Measurements from ENCODE around the gene SIRPA.

Gene SIRPA

DNA sequence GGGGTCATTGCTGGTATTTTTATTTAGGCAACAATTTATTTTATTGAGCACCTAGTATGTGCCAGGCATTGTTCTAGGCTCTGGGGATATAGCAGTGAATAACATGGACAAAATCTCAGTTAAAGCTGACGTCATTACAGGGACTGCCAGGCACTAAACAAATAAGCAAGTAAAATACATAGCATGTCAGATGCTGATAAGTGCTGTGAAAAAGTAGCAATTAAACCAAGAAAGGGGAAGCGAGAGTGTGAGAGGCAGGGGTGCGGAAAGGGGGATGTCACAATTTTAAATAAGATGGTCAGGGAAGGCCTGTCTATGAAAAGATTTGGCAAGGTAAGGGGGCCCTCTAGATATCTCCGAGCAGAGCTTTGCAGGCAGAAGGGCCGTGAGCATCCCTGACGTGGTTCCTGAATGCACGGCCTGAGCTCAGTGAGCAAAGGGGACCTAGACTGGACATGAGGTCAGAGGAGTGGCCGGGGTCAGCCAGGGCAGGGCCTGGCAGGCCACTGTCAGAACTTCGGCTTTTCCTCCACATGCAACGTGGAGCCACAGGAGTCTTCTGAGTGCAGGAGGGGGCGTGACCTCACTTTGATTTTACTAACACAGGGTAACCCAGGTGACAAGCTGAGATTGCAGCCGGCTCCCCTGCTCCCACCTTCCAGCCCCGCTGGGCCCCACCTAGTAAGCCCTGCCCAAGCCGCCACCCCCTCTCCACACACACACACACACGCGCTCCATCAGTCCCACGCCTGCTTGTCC lies 24.2 kb upstream of the SIRPA start:
- no peak for DNase-seq

DNA sequence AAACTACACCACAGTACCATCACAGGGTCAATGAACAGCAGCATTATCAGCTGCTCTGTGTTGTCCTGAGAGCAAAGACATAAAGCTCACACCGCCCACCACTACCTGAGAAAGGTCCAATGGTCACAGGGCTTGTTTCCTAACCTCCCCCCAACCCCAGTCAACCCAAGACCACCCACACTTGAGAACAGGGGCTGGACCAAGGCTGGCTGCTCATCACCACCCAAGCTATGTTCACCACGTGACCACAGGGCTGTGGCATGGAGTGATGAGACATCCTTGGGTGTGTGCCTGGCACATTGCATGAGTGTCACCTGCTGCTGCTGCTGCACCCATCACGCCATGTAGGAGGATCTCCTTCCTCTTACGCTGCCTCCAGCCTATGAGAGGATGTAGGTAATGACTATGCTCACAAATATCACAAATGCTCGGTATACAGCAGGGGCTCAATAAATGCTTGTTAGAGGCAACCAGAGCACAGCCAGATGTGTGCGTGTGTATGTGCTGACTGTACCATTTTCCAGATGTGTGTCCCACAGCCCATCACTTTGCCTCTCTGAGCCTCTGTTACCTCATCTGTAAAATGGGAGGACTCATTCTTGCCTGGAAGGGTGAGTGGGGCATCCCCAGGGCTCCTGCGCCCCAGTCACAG lies 23.3 kb upstream of the SIRPA start:
- DNase-seq = no peak

DNA sequence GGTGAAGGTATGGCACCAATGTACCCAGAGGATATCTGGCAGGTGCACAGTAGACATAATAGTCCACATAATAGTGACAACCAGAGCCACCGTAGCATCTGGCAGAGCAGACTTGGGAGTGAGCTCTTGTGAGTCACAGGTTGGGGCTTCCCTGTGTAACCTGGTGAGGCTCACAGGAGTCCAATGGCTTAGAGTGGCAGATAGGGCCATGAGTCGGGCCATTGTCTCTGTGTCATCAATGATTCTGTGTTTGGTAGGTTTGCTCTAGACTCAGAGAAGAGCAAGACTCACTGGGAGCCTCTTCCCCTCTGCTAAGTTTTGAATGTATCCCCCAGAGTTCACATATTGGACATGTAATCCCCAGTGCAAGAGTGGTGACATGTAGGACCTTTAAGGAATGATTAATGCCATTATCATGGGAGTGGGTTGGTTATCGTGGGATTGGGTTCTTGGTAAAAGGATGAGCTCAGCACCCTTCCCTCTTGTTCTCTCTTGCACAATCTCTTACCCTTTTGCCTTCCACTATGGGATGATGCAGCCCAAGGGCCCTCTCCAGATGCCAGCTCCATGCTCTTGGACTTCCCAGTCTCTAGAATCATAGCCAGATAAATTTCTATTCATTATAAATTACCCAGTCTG lies 22.6 kb upstream of the SIRPA start:
- no peak for DNase-seq

GRCh38 chr20:1874450-1875182 lies 20.6 kb upstream of the SIRPA start:
- DNase-seq = no peak

DNA sequence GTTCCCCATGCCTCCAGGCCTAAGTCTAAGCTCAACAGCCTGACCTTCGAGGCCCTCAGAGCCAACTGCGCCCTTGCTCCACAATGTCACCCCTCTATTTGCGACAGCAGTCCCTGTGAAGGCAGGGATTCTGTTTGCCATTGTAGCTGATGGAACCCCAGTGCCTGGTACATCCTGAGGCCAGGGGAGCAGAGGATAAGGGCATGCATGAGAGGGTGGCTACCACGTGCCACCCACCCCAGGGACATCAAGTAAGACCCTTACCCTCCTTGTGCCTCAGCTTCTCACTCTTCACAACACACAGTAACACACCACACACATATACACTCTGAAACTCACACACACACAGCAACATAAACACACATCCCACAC lies 20.0 kb upstream of the SIRPA start:
- no peak for DNase-seq

GRCh38 chr20:1875762-1876161 lies 19.4 kb upstream of the SIRPA start:
- no peak for DNase-seq

- no peak for DNase-seq
These were observed 18.8 kb upstream of the SIRPA start for GRCh38 chr20:1876217-1876921.

DNA sequence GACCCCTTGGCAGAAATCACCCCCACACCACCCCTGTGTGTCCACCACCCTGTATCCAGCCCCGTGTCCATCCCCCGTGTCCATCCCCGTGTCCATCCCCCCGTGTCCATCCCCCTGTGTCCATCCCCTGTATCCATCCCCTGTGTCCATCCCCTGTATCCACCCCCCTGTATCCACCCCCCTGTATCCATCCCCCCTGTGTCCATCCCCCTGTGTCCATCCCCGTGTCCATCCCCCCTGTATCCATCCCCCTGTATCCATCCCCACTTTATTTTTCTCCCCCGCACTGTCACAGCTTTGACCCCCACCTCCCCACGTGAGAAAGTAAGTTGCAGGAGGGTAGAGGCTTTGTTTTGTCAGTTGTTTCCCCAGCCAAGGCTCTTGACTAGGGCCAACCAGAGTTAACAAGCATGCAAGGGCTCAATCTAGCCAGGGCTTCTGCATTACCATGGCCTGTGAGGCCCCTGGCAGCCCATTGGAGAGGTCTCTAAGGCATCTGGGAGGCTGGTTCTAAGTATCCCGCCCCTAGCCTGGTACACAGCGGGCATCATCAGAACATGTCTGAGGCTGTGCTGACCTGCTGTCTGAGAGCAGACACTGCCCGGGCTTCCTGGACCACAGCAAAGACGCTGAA lies 18.1 kb upstream of the SIRPA start:
- DNase-seq = no peak

DNA sequence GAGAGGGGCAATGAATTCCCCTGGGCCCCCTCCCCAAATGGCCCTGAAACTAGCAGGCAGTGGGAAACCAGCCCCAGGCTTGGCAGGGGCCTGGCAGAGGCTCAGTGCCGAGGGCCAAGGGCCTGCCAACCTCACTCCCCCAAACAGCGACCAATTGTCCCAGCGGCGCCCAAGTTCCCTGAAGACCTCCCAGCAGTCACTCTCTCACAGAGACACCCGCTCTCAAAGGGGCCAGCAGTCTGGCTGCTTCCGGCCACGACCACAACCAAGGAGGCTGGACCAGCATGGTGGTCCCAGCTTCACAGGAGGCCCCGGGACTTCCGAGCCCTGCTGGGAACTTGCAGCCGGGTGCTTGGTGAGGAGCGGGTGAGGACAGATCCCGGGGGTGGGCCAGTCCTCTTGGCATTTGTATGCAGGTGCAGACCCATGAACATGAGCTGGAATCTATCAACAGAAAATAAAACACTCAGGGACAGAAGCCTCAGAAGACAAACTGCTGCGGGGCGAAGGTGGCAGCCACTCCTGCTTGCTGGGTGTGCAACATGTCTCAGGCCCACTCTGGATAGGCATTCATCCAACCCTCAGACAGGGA lies 17.5 kb upstream of the SIRPA start:
- no peak for DNase-seq

GRCh38 chr20:1879369-1879768 lies 15.8 kb upstream of the SIRPA start:
- DNase-seq = no peak

GRCh38 chr20:1879934-1880333 lies 15.3 kb upstream of the SIRPA start:
- no peak for DNase-seq

- DNase-seq = no peak
These were observed 14.5 kb upstream of the SIRPA start for GRCh38 chr20:1880529-1881239.

- DNase-seq = no peak
These were observed 13.9 kb upstream of the SIRPA start for GRCh38 chr20:1881240-1881835.

- DNase-seq = no peak
These were observed 13.2 kb upstream of the SIRPA start for GRCh38 chr20:1882026-1882425.

DNA sequence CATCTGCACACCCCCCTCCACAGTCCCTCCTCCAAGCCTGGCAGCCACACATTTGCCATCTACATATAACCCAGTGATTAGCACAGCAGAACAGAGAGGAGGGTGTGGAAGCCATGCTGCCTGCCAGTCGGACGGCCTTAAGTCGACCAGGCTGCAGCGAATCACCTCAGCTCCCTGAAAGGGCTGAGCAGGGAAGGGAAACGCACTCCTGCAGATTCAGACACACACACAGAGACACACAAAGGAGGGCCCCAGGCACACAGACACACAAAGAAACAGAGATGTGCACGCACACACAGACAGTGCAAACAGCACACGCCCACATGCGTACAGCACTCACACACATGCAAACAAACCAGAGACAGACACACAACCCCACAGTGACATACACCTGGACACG lies 11.2 kb upstream of the SIRPA start:
- DNase-seq = no peak

DNA sequence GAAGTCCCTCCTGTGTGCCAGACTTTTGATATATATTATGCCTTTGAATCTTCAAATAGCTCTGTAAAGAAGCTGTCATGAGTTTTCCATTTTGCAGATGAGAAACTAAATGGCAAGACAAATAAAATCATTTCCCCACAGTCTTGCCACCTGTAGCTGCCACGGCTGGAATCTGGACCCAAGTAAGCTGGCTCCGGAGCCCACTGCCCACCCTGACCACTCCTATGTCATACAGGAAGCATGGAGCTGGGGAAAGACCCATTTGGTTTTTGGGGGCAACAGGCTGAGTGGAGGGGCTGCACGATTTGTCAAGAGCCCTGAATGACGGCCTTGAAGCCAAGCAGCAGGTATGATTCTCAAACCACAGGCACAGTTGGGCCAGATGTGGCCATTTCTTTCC lies 10.0 kb upstream of the SIRPA start:
- no peak for DNase-seq

GRCh38 chr20:1885940-1886693 lies 9.1 kb upstream of the SIRPA start:
- no peak for DNase-seq

- no peak for DNase-seq
These were observed 7.9 kb upstream of the SIRPA start for GRCh38 chr20:1887321-1887720.

GRCh38 chr20:1887756-1888155 lies 7.5 kb upstream of the SIRPA start:
- DNase-seq = no peak

GRCh38 chr20:1888796-1889463 lies 6.3 kb upstream of the SIRPA start:
- no peak for DNase-seq

All from kidney glomerular epithelial cell (primary cell).